ENCODE results near the gene ARHGDIA.

The ARHGDIA gene

DNA sequence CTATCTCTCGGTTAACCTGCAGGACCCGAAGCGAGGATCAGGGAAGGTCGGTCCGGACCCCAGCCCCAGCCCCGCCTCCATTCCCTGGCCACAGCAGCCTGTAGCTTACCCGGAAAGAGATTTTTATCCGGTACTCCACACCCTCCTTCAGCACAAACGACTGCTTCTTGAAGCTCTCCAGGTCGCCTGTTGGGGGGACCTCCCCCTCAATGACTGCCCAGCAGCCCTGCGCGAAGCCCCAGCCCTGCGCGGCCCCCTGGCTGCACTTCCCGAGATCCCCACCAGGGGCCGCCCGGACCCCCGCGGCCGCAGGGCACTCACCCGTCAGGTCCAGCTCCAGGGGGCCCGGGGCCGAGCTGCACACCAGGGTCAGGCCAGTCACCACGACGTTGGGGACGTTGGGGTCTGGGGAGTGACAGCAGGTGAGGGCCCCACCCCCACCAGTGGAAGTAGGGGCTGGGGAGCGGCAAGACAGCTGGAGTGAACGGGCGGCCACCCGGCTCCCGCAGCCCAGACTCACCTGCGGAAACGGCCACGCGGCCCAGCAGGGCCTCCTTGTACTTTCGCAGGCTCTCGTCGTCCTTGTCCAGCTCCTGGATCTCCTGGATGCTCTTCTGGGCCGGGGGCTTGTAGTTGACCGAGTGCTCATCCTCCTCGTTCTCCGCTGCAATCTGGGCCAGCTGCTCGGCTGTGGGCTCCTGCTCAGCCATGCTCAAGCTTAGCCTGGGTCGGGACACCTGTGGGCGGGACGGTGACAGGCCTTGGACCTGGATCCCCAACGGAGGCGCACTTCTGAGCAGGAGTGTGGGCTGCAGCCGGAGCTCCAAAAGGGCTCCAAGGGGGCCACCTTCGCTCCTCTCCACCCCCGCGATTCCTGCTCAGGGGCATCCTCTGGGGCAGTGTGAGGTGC lies 1.7 kb downstream of the ARHGDIA start:
- peak; percentile 4; the same call in 1 of the 2 replicates for TF ChIP-seq ZFX (IDR thresholded peaks at IDR 0.05)
- TF ChIP-seq, protein P1, sequence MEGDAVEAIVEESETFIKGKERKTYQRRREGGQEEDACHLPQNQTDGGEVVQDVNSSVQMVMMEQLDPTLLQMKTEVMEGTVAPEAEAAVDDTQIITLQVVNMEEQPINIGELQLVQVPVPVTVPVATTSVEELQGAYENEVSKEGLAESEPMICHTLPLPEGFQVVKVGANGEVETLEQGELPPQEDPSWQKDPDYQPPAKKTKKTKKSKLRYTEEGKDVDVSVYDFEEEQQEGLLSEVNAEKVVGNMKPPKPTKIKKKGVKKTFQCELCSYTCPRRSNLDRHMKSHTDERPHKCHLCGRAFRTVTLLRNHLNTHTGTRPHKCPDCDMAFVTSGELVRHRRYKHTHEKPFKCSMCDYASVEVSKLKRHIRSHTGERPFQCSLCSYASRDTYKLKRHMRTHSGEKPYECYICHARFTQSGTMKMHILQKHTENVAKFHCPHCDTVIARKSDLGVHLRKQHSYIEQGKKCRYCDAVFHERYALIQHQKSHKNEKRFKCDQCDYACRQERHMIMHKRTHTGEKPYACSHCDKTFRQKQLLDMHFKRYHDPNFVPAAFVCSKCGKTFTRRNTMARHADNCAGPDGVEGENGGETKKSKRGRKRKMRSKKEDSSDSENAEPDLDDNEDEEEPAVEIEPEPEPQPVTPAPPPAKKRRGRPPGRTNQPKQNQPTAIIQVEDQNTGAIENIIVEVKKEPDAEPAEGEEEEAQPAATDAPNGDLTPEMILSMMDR (conservative IDR thresholded peaks at IDR 0.05) = peak; percentile 87
- H3K27ac ChIP-seq = peak overlapping the region; percentile 100

DNA sequence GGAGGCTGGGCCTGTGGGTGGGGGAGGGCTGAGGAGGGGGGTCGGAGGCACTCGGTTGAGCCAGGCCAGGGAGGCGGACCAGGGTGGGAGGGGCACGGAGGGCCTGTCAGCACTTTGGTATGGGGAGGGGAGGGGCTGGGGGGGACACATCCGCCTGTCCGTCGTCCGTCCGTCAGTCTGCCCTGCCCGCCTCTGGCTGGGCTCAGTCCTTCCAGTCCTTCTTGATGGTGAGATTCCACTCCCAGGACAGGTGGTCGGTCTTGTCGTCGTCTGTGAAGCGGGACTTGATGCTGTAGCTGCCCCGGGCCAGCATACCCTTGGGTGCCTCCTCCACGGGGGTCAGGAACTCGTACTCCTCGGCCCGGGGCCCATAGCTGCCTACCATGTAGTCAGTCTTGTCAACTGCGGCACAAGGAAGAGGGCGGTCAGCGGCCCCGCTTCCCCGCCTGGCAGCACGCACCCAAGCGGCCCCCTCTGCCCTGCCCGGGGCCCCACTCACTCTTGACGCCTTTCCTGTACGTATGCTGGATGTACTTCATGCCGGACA lies 2.4 kb downstream of the ARHGDIA start:
- TF ChIP-seq ZFX (IDR thresholded peaks at IDR 0.05) = no peak
- TF ChIP-seq, protein P1 (conservative IDR thresholded peaks at IDR 0.05) = no peak
- H3K27ac ChIP-seq = peak overlapping the region; percentile 100

DNA sequence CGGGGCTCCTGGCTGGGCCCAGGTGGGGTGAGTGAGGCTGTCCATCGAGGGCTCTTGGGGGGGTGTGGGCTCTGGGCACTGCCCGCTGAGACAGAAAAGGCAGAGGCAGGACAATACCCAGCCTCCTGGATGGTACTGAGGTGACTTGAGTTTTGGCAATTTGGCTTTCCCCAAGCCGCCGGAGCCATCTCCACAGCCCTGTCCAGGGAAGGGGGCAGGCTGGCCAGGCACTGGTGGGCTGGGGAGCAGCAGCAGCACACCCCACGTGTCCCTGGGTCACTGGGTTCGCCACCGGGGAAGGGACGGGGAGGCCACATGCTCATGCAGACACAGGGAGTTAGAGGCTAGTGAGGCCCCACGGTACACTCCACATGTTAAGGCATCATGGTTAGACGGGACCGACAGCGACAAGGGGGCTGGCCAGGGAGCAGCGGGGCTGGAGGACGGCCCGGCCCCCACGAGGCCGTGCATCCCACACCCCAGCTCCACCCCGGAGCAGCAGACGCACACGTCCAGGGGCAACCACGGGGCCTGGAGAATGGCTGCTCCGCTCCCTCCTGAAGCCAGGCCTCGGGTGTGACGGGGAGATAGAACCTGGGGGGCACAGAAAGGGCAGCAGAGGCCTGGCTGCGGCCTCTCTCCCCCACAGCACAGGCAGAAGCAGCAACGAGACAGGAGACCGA lies 3.0 kb downstream of the ARHGDIA start:
- peak overlapping the region; percentile 100 for H3K27ac ChIP-seq
- TF ChIP-seq ZFX (IDR thresholded peaks at IDR 0.05) = peak; percentile 38; the same call in 1 of the 2 replicates
- TF ChIP-seq, protein P1 (conservative IDR thresholded peaks at IDR 0.05) = no peak

DNA sequence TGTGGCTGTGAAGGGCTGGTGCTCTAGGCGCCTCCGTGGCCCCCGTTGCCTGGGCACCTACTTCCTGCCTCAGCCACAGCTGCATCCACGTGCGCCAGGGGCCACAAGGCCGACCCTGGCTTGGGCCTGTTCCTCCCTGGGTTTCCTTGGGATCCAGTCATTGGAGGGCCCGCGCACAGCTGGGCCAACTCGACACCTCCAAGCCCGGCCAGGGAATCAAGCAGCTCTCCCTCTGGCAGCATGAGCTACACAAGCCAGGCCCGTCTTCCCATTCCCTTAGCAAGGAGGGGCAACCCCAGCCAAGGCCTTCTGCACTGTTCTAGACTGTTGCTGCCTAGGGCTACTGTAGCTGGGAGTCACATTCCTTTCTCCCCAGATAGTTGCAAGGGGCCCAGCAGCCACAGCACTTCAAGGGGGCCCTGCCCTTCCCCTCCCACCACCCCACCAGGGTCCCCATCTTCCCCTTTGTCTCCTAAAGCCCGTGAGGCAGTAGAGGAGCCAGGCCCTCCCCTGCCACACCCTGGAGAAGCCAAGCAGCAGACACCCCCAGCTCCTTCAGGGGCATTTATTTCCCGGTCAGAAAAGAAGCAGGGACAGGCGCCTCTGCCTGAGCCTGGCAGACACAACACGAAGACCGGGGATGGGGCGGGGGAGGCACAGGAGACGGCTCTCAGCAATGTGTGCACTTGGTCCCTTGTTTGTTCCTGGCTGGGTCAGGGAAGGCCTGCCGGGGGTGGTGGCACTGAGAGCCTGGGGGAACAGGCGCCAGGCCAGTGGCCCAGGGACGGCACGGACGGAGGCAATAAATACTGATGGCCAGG lies 3.8 kb downstream of the ARHGDIA start:
- H3K27ac ChIP-seq = peak overlapping the region; percentile 100
- no peak; the same call in 1 of the 2 replicates for TF ChIP-seq ZFX (IDR thresholded peaks at IDR 0.05)
- TF ChIP-seq, protein P1 (conservative IDR thresholded peaks at IDR 0.05) = no peak

DNA sequence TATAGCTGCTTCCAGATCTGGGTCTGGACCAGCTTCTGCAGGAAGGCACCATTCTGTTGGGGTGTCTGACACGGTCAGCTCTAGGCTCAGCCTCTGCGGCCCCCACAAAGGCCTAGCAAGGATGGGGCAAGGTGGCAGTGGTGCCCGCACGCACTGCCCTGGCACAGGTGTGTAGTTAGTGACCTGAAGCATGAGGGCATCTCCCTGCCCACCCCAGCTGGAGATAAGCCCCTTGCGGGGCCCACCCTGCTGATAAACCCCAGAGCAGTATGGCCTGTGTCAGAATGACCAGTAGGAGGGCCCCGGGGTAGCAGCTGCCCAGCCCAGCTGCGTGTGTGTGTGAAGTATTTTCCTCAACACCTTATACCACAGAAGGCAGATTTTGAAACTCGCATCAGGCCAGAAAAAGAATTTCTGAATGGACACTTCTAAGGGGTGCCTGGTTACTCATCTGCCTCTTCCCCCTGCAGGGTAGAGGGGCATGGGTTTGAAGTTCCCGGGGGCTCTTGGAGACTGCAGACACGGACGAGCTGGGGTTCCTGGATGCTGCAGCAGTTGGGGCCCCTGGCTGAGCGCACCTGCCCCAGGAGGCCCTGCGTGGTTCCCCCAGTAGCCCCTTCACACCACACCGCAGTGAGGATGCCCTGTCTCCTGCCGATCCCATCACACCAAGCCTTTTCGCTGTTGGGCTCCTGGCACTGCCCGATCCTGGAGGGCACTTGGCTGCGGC lies 4.5 kb downstream of the ARHGDIA start:
- TF ChIP-seq, protein P1 (conservative IDR thresholded peaks at IDR 0.05) = no peak
- no peak for TF ChIP-seq ZFX (IDR thresholded peaks at IDR 0.05)
- H3K27ac ChIP-seq = peak overlapping the region; percentile 100

DNA sequence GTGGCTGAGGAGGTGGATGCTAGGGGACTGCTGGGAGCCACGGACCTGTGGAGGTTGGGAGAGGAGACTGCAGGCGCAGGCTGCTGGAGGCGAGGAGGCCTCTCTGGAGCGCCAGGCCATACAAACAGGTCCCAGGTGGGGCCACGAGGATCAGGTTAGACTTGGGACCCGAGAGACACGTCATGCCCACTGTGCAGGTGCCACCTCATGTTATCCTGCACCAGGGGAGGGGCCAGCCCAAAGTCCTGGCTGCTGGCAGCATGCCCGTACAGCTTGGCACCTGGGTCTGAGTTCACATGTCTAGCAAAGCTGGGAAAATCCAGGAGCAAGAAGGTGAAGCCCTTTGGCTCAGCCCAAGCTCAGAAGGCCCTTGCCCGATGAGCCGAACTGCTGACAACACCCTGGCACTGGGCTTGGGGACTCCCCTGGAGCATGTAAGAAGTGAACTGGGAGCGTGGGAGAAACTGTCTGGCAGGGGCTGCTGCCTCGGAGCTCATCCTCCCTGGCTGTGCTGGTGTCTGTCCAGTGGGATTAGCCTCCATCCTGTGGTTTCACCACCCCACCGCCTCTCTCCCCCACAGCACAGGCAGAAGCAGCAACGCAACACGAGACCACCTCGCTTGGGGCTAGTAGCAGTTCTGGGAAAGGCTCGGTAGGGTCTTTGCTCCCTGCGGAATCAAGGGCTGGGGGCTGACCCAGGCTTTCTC lies 5.3 kb downstream of the ARHGDIA start:
- peak overlapping the region; percentile 100 for H3K27ac ChIP-seq
- TF ChIP-seq, protein P1 (conservative IDR thresholded peaks at IDR 0.05) = no peak
- TF ChIP-seq ZFX (IDR thresholded peaks at IDR 0.05) = no peak
